Stimulated activated naive B cell treated with anti-CD40 and anti-IgM and Interleukin-4, amounts not matched to agents 10 μg/mL and 1 μg/mL and 100 μg/mL, for 72 hours (primary cell): ENCODE measurements around the gene MAPKAP1.

Source experiments
- ATAC-seq, 2 donors: fragments of 150-1000 bp; cut with Tn5 transposase; replicated peaks; 2 replicates each; pipeline ENCODE4 v1.10.0; 2021; ENCODE audit warnings: moderate library complexity in 1 of 2
- DNase-seq: peaks from one replicate; pipeline ENCODE4 v3.0.0; 2021
- H3K27ac Mint-ChIP-seq: one replicate; pipeline ENCODE4 v1.8.0; 2022; ENCODE audit warnings: mild to moderate bottlenecking, mixed read lengths
- H3K27me3 Mint-ChIP-seq, 2 donors: one replicate each; pipeline ENCODE4 v1.8.0; 2022; ENCODE audit warnings: mixed read lengths in 2 of 2
- H3K36me3 Mint-ChIP-seq, 2 donors: one replicate each; pipeline ENCODE4 v1.8.0; 2022; ENCODE audit warnings: mixed read lengths in 2 of 2, mild to moderate bottlenecking in 1 of 2
- H3K4me1 Mint-ChIP-seq, 2 donors: one replicate each; pipeline ENCODE4 v1.8.0; 2022; ENCODE audit warnings: mixed read lengths in 2 of 2, mild to moderate bottlenecking in 1 of 2
- H3K4me3 Mint-ChIP-seq, 2 donors: one replicate each; pipeline ENCODE4 v1.8.0; 2022; ENCODE audit warnings: mild to moderate bottlenecking in 2 of 2, mixed read lengths in 2 of 2, moderate library complexity in 1 of 2
- H3K9me3 Mint-ChIP-seq, 2 donors: one replicate each; pipeline ENCODE4 v1.8.0; 2022; ENCODE audit warnings: mixed read lengths in 2 of 2, mild to moderate bottlenecking in 1 of 2

MAPKAP1 gene

DNA sequence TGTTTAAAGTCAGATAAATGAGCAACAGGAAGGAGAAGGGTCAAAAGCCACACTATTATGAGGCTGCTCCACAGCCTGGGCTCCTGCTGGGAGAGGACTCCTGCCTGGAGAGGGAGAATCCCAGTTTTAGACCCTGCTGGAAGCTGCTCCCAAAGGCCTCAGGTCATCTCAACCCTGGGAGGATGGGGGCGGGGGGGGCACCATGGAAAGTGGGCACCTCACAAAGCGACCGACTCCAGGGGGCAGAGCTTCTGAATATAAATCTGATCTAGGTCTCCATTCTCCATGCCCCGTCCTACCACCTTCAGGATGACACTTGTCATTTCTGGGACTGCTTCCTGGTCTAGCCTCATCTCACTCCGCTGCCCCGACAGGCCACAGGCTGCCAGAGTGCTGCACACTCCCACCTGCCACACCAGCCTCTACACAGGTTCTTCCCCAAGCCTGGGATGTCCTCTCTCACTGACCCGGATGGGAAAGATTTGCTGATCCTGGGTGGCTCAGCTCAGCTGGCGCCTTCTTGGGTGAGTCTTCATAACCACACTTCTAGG is 262.0 kb downstream of the MAPKAP1 start:
- Mint-ChIP-seq H3K4me1 (peaks cover 36 to 51% of the 10 kb centered on the region in 2 donors), H3K36me3 (peaks cover 40 to 61% of the 10 kb centered on the region in 2 donors), H3K4me3 (no peak overlapping the region), H3K9me3 (no peaks in the 10 kb centered on the region), H3K27me3 (no peaks in the 10 kb centered on the region), H3K27ac (no peak overlapping the region)
- DNase-seq (no peak), ATAC-seq (no peak)

GRCh38 chr9:125444166-125444565 is 262.8 kb downstream of the MAPKAP1 start:
- no peak overlapping the region for H3K27ac Mint-ChIP-seq
- H3K4me3 Mint-ChIP-seq = no peak overlapping the region
- no peaks in the 10 kb centered on the region for H3K9me3 Mint-ChIP-seq
- H3K27me3 Mint-ChIP-seq = no peaks in the 10 kb centered on the region
- DNase-seq (no peak), ATAC-seq (no peak)
- peaks cover 34 to 42% of the 10 kb centered on the region in 2 donors for H3K4me1 Mint-ChIP-seq
- H3K36me3 Mint-ChIP-seq = peaks cover 47 to 65% of the 10 kb centered on the region in 2 donors

GRCh38 chr9:125443367-125443766 is 263.6 kb downstream of the MAPKAP1 start:
- H3K27me3 Mint-ChIP-seq = no peaks in the 10 kb centered on the region
- no peak overlapping the region for H3K27ac Mint-ChIP-seq
- H3K36me3 Mint-ChIP-seq = peaks cover 53 to 66% of the 10 kb centered on the region in 2 donors
- ATAC-seq = no peak
- H3K4me3 Mint-ChIP-seq = no peak overlapping the region
- peaks cover 32 to 39% of the 10 kb centered on the region in 2 donors for H3K4me1 Mint-ChIP-seq
- H3K9me3 Mint-ChIP-seq = no peaks in the 10 kb centered on the region
- no peak for DNase-seq

GRCh38 chr9:125442452-125442851 is 264.6 kb downstream of the MAPKAP1 start:
- Mint-ChIP-seq H3K4me3 (no peak overlapping the region), H3K27me3 (no peaks in the 10 kb centered on the region), H3K36me3 (peaks cover 53 to 68% of the 10 kb centered on the region in 2 donors), H3K4me1 (peaks cover 22 to 30% of the 10 kb centered on the region in 2 donors), H3K9me3 (no peaks in the 10 kb centered on the region), H3K27ac (no peak overlapping the region)
- no peak for ATAC-seq
- no peak for DNase-seq

DNA sequence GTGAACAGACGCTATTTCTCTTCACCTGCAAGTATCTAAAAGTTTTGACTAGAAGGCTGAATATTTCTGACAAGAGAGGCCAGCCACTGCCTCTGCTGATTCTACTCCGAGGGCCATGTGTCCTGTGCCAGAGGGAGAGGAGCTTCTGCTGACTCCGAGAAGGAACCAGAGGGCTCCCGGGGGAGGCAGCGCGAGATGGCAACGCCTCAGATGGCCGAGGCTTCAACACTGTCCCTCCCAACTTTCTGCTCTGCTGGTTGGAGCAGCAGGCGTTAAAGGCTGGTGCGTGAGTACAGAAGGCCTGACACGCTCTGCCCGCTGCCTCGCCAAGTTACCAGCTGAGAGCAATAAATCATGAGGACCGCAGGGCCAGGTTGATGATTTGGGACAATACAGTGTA is 266.6 kb downstream of the MAPKAP1 start:
- ATAC-seq = no peak
- Mint-ChIP-seq H3K4me3 (no peak overlapping the region), H3K27ac (peak overlapping the region; percentile 5), H3K36me3 (peaks cover 54 to 71% of the 10 kb centered on the region in 2 donors), H3K27me3 (no peaks in the 10 kb centered on the region), H3K4me1 (peaks cover 10 to 16% of the 10 kb centered on the region in 2 donors), H3K9me3 (no peaks in the 10 kb centered on the region)
- DNase-seq = no peak

DNA sequence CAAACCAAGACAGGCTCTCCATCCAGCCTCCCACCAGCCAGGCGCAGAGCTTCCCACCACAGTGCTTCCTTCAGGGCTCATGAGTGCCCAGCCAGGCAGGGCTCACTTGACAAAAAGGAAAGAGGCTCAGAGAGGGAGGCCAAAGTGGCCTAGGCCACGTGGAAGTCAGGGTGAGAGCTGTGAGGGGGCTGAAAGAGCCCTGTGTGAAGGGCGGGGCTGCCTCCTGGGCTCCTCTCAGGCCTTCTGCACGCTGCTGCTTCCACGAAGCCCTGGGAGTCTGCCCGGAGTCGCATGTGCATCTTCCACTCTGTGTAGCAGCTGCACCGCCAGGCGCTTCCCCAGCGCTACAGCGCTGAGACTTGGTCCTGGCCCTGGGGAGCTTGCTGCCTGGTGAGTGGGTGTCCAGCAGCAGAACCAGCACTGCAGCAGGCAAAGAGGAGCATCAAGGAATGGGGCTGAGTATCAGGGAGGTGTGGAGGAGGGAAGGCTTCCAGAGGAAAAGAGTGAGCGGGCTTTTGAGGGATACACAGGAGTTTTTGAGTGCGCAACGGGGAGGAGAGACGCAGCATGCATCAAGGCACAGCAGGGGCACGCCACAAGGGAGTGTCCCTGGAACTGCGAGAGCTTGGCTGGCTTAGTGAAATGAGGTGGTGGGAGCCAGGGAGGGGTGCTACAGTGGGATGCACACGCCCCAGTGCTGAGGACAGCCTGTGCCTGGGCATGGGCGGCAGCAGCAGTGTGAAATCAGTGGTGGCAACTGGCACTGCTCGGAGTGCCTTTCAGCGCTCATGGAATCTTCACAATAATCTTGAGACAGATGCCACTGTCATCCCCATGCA is 267.4 kb downstream of the MAPKAP1 start:
- Mint-ChIP-seq H3K27ac (no peak overlapping the region), H3K9me3 (no peaks in the 10 kb centered on the region), H3K4me1 (peaks cover 7 to 13% of the 10 kb centered on the region in 2 donors), H3K36me3 (peaks cover 51 to 66% of the 10 kb centered on the region in 2 donors), H3K4me3 (no peak overlapping the region), H3K27me3 (no peaks in the 10 kb centered on the region)
- ATAC-seq = no peak
- no peak for DNase-seq

GRCh38 chr9:125438506-125439433 is 268.2 kb downstream of the MAPKAP1 start:
- Mint-ChIP-seq H3K4me1 (peaks cover 6 to 8% of the 10 kb centered on the region in 2 donors), H3K27ac (peak overlapping the region; percentile 14), H3K4me3 (no peak overlapping the region), H3K27me3 (no peaks in the 10 kb centered on the region), H3K9me3 (no peaks in the 10 kb centered on the region), H3K36me3 (peaks cover 44 to 57% of the 10 kb centered on the region in 2 donors)
- ATAC-seq (no peak), DNase-seq (no peak)

- ATAC-seq = no peak
- Mint-ChIP-seq H3K36me3 (peaks cover 37 to 48% of the 10 kb centered on the region in 2 donors), H3K4me1 (peaks cover 2 to 4% of the 10 kb centered on the region in 2 donors), H3K9me3 (no peaks in the 10 kb centered on the region), H3K27ac (peak overlapping the region; percentile 47), H3K4me3 (no peak overlapping the region), H3K27me3 (no peaks in the 10 kb centered on the region)
- no peak for DNase-seq
Observed at GRCh38 chr9:125437771-125438221, 269.2 kb downstream of the MAPKAP1 start.

- peak; percentile 48 to 57 for ATAC-seq
- H3K36me3 Mint-ChIP-seq = peaks cover 34 to 45% of the 10 kb centered on the region in 2 donors
- no peak for DNase-seq
- no peaks in the 10 kb centered on the region for H3K27me3 Mint-ChIP-seq
- H3K9me3 Mint-ChIP-seq = no peaks in the 10 kb centered on the region
- no peak overlapping the region for H3K27ac Mint-ChIP-seq
- no peak overlapping the region for H3K4me3 Mint-ChIP-seq
- peaks cover 0 to 2% of the 10 kb centered on the region in 2 donors for H3K4me1 Mint-ChIP-seq
Observed at GRCh38 chr9:125436613-125437443, 270.2 kb downstream of the MAPKAP1 start.

GRCh38 chr9:125435776-125436612 is 271.0 kb downstream of the MAPKAP1 start:
- H3K4me3 Mint-ChIP-seq = peak overlapping the region; percentile 7 to 29
- peaks cover 30 to 37% of the 10 kb centered on the region in 2 donors for H3K36me3 Mint-ChIP-seq
- peak overlapping the region; percentile 60 for H3K27ac Mint-ChIP-seq
- DNase-seq (no peak), ATAC-seq (peak in 1 of 2 donors; percentile 14)
- H3K9me3 Mint-ChIP-seq = no peaks in the 10 kb centered on the region
- H3K27me3 Mint-ChIP-seq = no peaks in the 10 kb centered on the region
- peaks cover 0 to 2% of the 10 kb centered on the region in 2 donors for H3K4me1 Mint-ChIP-seq

DNA sequence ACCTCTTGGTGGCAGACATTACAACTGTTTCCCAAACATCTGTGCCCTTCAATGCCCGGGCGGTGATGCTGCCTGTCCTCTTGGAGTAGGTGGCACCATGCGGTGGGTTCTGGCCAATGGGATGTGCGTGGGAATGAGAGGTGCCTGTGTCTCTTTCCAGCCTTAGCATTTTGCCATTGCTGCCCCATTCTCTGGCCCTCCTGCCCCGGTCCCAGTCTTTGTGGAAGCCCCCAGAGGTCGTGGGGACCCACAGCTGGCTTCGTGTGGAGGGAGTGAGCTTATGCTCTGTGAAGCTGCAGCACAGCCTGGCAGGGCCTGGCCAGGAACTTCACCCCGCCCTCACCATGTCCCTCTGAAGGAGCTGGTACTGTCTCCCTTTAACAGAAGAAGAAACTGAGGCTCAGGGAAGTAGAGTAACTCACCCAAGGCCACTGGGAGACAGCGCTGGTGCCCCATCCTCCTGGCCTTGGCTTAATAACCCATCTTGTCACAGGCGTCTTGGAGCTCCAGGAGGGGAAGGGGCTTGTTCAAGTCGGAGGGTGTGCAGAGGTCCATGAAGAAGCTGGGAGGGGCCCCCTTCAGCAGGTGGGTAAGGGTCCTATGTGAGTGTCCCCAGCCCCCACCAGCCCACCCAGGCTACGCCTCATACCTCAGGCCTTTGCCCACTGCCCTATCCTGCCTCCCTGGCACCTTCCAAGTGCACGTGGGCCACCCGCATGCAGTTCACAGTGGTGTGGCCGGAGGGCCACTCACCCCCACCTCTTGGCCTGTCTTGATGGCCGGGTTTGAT is 271.8 kb downstream of the MAPKAP1 start:
- no peak for DNase-seq
- Mint-ChIP-seq H3K4me3 (peak overlapping the region; percentile 7 to 29), H3K27ac (peak overlapping the region; percentile 60), H3K36me3 (peaks cover 25 to 32% of the 10 kb centered on the region in 2 donors), H3K4me1 (peaks cover 0 to 2% of the 10 kb centered on the region in 2 donors), H3K9me3 (no peaks in the 10 kb centered on the region), H3K27me3 (no peaks in the 10 kb centered on the region)
- ATAC-seq = no peak

DNA sequence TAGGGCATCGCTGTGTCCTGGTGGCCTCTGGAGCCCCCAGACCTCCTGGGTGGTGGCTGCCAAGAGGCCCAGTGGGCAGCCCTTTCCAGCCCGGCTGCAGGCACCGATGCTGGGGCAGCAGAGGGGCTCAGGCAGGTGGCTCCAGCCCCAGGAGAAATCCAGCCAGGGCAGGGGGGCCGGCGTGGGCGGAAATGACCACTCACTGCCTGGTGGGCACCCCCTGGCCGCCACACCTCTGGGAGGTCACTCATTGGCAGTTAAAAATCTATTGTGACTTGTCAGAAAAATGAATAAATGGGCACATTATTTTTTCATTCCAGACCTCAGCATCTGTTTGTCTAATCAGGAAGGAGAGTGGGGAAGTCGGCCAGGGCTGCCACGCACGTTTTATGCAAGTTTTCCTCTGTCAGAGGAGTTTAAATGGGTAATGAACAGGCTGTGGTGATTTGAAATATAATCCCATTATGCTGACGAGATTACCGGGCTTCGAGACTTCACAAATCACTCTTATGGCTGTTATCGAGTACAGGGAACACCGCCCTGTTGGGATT is 273.5 kb downstream of the MAPKAP1 start:
- H3K27me3 Mint-ChIP-seq = no peaks in the 10 kb centered on the region
- DNase-seq (no peak), ATAC-seq (no peak)
- H3K36me3 Mint-ChIP-seq = peaks cover 14 to 23% of the 10 kb centered on the region in 2 donors
- H3K4me1 Mint-ChIP-seq = no peaks in the 10 kb centered on the region
- H3K9me3 Mint-ChIP-seq = no peaks in the 10 kb centered on the region
- no peak overlapping the region for H3K4me3 Mint-ChIP-seq
- no peak overlapping the region for H3K27ac Mint-ChIP-seq
